HEK293T (cell line): ENCODE data around the gene DLST.

Experiments
- ARNT ChIP-seq: fragments of 450-650 bp; IDR thresholded peaks from 2 replicates; pipeline ENCODE4 v1.6.1; 2017; ENCODE audit warnings: mild to moderate bottlenecking
- BHLHE40 ChIP-seq: fragments of 450-650 bp; IDR thresholded peaks from 2 replicates; pipeline ENCODE4 v1.6.1; 2016; ENCODE audit warnings: mild to moderate bottlenecking, moderate library complexity, borderline replicate concordance
- CTBP1 ChIP-seq: fragments of 450-650 bp; IDR thresholded peaks from 2 replicates; pipeline ENCODE4 v1.6.1; 2016; ENCODE audit warnings: borderline replicate concordance
- ELF4 ChIP-seq: fragments of 450-650 bp; IDR thresholded peaks from 2 replicates; pipeline ENCODE4 v1.6.1; 2017; ENCODE audit warnings: antibody characterized with exemption
- FOXA1 ChIP-seq: fragments of 450-650 bp; IDR thresholded peaks from 2 replicates; pipeline ENCODE4 v1.6.1; 2016; ENCODE audit warnings: mild to moderate bottlenecking
- FOXK2 ChIP-seq: fragments of 450-650 bp; IDR thresholded peaks from 2 replicates; pipeline ENCODE4 v1.6.1; 2016; ENCODE audit warnings: mild to moderate bottlenecking
- HDGF ChIP-seq: fragments of 450-650 bp; IDR thresholded peaks from 2 replicates; pipeline ENCODE4 v1.6.1; 2017; ENCODE audit warnings: antibody characterized with exemption, borderline replicate concordance
- LEF1 ChIP-seq: fragments of 450-650 bp; IDR thresholded peaks from 2 replicates; pipeline ENCODE4 v1.6.1; 2017; ENCODE audit warnings: mild to moderate bottlenecking, borderline replicate concordance
- NFRKB ChIP-seq: fragments of 450-650 bp; IDR thresholded peaks from 2 replicates; pipeline ENCODE4 v1.6.1; 2016; ENCODE audit warnings: mild to moderate bottlenecking, moderate library complexity
- SP1 ChIP-seq: fragments of 450-650 bp; IDR thresholded peaks from 2 replicates; pipeline ENCODE4 v1.6.1; 2017
- SUZ12 ChIP-seq: fragments of 450-650 bp; IDR thresholded peaks from 2 replicates; pipeline ENCODE4 v1.6.1; 2016; ENCODE audit warnings: mild to moderate bottlenecking
- ZNF384 ChIP-seq: fragments of 450-650 bp; IDR thresholded peaks from 2 replicates; pipeline ENCODE4 v1.6.1; 2016

DNA sequence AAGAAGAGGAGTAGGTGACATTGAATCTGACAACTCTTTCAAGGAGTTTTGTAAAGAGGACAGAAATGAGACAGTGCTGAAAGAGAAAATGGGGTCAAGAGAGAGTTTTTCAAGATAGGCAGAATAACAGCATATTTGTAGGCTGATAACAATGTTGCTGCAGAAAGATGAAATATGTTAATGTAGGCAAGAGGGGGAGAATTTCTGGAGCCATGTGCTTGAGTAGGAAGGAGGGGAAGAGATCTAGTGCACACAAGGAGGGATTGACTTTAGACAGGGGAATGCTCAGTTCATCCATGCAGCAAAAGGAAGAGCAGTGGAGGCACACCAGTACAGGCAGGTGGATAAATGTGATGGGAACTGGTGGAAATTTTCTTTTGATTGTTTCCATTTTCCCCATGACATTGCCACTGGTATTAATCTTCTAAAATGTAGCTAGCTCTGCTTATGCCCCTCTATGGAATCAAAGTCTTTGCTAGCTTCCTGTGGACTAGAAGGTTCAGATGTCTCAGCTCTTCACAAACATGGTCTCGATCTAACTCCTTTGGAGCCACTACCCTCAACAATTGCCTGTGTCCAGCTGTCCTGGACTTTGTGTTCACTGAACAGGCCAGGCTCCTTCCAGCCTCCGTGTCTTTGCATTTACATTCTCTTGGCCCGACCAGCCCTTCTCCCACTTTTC lies 14.9 kb upstream of the DLST start:
- no peak for TF ChIP-seq BHLHE40
- TF ChIP-seq ARNT = no peak
- no peak for TF ChIP-seq SP1
- no peak for TF ChIP-seq HDGF
- TF ChIP-seq FOXA1 = no peak
- TF ChIP-seq SUZ12 = no peak
- no peak for TF ChIP-seq NFRKB
- no peak for TF ChIP-seq ELF4
- no peak for TF ChIP-seq ZNF384
- TF ChIP-seq CTBP1 = no peak
- no peak for TF ChIP-seq FOXK2
- TF ChIP-seq LEF1 = no peak
